Measurements from ENCODE around the gene CFAP97D2.
"Not testable (repeated sequence)": the region's sequence is repeated elsewhere in the genome, so short reads cannot be mapped to it uniquely, and the experiment has no call there.

Gene CFAP97D2

GRCh38 chr13:114158869-114159666 is 20.0 kb upstream of the CFAP97D2 start:
- DNase-seq: not testable (repeated sequence)

GRCh38 chr13:114161028-114161556 is 18.0 kb upstream of the CFAP97D2 start:
- no peak for DNase-seq

GRCh38 chr13:114161644-114162532 is 17.2 kb upstream of the CFAP97D2 start:
- DNase-seq: no peak

GRCh38 chr13:114162533-114162922 is 16.5 kb upstream of the CFAP97D2 start:
- DNase-seq: no peak

- no peak for DNase-seq
Measured at GRCh38 chr13:114164053-114164452, 15.0 kb upstream of the CFAP97D2 start.

- DNase-seq: no peak
Measured at GRCh38 chr13:114164681-114165429, 14.2 kb upstream of the CFAP97D2 start.

GRCh38 chr13:114166381-114167131 is 12.5 kb upstream of the CFAP97D2 start:
- DNase-seq: no peak

GRCh38 chr13:114167426-114167825 is 11.6 kb upstream of the CFAP97D2 start:
- no peak for DNase-seq

- DNase-seq: no peak
Measured at GRCh38 chr13:114167885-114168284, 11.2 kb upstream of the CFAP97D2 start.

- DNase-seq: no peak
Measured at GRCh38 chr13:114173272-114173671, 5.8 kb upstream of the CFAP97D2 start.

GRCh38 chr13:114173745-114174144 is 5.3 kb upstream of the CFAP97D2 start:
- no peak for DNase-seq

GRCh38 chr13:114174529-114174961 is 4.5 kb upstream of the CFAP97D2 start:
- no peak for DNase-seq

GRCh38 chr13:114176359-114176902 is 2.6 kb upstream of the CFAP97D2 start:
- DNase-seq: not testable (repeated sequence)

- DNase-seq: no peak
Measured at GRCh38 chr13:114177245-114178010, 1.6 kb upstream of the CFAP97D2 start.

GRCh38 chr13:114185182-114185971 is 6.3 kb downstream of the CFAP97D2 start:
- no peak for DNase-seq

GRCh38 chr13:114194853-114195252 is 15.8 kb downstream of the CFAP97D2 start:
- DNase-seq: no peak

- no peak for DNase-seq
Measured at GRCh38 chr13:114196629-114197028, 17.6 kb downstream of the CFAP97D2 start.

GRCh38 chr13:114198556-114198955 is 19.5 kb downstream of the CFAP97D2 start:
- DNase-seq: no peak

GRCh38 chr13:114199526-114199925 is 20.5 kb downstream of the CFAP97D2 start:
- not testable (repeated sequence) for DNase-seq

GRCh38 chr13:114199954-114200353 is 20.9 kb downstream of the CFAP97D2 start:
- no peak for DNase-seq
